Inflammatory macrophage (primary cell): ENCODE data around the gene DCUN1D4.
"Not testable (repeated sequence)": the region's sequence is repeated elsewhere in the genome, so short reads cannot be mapped to it uniquely, and the experiment has no call there.

Experiments used
- DNase-seq, 2 donors: peaks; one replicate each; pipeline ENCODE4 v3.0.0-alpha.2; 2020 to 2022

Gene DCUN1D4

GRCh38 chr4:51855270-51855669 lies 12.3 kb downstream of the DCUN1D4 start:
- no peak for DNase-seq

GRCh38 chr4:51855751-51856150 lies 12.8 kb downstream of the DCUN1D4 start:
- DNase-seq, result no peak

DNA sequence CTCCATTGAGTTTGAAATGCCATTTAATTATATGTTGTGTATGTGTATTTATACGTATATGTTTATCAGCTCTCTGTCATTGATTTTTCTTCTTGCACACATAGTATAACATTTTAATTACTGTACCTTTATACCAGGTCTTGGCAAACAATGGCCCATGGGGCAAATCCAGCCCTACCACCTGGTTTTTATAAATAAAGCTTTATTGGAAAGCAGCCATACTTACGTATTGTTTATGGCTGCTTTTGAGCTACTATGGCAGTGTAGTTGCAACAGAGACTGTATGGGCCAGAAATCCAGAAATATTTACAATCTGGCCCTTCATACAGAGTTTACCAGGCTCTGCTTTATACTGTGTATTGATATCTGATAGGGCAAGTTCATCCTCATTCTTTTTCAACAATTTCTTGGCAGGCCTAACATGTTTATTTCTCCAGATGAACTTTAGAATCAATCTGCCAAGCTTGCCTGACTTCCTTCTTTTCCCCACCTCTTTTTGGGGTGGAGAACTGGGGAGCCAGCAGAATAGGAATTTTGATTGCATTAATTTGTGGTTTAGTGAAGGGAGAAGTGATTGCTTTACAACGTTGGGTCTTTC lies 15.8 kb downstream of the DCUN1D4 start:
- DNase-seq, result peak; percentile 4 to 30

GRCh38 chr4:51859476-51860031 lies 16.6 kb downstream of the DCUN1D4 start:
- no peak for DNase-seq

DNA sequence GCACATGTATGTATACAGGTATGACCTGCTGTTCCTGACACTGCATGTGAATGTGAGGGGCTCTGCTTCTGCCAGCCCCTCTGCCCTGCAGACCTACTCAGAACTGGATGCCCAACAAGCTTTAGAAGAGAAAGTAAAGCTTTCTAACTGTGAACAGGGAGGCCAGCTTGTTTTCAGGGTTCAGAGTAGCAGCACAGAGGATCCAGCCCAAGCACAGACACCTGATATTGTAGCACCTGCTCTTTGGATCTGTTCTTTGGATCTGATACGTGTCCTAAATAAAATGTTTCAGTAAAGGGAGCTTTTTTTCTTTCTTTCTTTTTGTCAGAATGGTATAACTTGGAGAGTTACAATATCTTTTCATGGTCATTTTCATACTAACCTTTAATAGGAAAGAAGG lies 19.2 kb downstream of the DCUN1D4 start:
- DNase-seq, result no peak

GRCh38 chr4:51862781-51863180 lies 19.8 kb downstream of the DCUN1D4 start:
- DNase-seq, result no peak

- DNase-seq, result no peak
These were observed 22.8 kb downstream of the DCUN1D4 start for GRCh38 chr4:51865717-51866116.

DNA sequence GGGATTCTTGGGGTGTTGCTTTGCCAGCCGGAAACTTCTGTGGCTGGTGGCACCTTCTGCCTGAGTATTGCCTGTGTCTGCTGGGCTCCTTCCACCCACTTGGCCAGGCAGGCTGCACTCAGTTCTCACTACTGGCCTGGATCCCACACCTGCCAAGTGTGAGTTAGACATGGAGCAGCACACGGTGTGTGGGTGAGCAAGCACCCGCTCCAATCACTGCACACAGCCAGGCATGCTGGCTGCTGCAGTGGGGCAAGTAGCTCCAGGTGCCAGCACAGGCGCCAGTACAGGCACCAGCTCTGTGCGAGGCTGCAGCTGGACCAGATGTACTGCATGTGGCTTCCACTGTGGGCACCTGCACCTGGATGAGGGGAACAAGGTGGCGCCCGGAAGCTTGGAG lies 23.9 kb downstream of the DCUN1D4 start:
- DNase-seq, result no peak

DNA sequence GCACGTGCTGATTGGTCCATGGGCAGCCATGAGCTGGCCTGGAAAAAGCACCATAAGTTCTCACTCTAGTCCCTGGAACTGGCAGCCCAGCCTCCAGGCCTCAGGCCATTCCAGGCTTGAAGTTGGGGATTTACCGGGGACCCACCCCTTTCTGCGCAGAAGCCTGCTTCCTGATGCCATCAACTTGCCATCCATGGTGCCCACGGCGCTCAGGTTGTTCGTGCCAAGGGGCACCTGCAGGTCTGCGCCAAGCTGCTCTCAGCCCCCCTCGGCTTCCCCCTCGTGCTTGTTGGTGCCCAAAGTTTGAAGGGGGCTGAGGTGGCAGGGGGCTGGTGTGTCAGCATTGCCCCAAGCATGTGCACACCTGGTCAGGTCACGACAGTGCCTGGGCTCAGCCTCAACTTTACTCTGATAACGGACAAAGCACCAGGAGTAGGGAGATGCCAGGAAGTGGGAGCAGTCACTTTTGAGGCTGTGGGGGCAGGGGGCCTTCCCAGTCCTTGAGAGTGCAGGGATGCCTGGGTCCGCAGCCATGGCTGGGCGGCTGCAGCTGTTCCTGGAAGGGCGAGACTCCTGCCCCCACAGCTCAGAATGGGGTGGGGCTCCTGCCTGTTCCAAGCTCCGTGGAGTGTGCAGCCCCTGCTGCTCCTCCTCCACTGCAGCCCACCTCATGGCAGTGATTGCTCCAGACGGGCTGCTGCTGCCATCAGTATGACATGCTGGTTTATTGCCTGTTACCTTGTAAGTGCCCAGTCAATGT lies 24.9 kb downstream of the DCUN1D4 start:
- no peak for DNase-seq

GRCh38 chr4:51868449-51868847 lies 25.5 kb downstream of the DCUN1D4 start:
- no peak for DNase-seq

- no peak for DNase-seq
These were observed 27.7 kb downstream of the DCUN1D4 start for GRCh38 chr4:51870441-51871188.

DNA sequence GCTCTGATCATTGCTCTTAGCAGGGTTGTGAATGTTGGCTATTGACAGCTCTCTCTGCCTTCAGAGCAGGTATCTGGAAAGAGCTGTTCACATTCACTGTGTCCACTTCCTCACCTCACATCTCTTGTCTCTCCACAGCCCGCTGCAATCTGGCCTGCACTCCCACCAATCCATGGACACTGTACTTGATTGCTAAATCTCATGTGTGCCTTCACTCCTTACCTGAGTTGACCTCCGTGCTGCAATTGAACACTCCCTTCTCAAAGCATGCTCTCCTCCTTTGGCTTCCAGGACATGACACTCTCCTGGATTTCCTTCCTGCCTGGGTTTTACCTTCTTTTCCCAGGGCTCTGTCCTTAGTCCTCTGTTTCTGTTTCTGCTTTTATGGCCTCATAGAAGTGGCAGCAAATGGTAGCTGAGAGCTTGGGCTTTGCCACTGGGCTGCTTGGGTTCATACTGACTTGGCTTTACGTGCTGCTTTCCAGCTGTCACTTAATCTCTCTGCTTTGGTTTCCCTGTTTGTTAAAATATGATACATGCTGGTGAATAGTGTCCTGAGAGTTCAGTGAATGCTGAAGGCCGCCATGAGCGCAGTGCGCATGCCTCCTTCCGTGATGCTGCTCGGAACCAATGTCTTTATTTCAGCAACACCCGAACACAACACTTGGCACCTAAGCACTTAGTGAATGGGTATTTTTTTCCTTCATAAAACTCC lies 29.5 kb downstream of the DCUN1D4 start:
- no peak for DNase-seq

DNA sequence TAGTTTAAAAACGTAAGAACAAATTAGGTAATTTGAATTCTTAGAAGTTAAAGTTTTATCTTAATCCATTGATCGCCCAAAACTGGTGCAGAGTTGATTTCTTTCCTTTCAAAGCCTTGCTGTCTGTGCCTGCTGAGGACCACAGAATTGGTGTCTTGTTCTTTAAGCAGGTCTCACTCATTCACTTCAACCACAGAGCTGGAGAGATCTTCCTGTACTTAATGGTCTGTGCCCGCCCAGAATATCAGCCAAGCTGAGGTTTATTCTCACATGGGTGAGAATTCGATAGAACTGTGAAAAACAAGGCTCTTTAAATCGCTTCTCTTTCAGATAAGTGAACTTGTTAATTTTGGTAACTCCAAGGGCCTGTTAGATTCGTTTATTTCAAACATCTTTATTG lies 31.6 kb downstream of the DCUN1D4 start:
- no peak for DNase-seq

DNA sequence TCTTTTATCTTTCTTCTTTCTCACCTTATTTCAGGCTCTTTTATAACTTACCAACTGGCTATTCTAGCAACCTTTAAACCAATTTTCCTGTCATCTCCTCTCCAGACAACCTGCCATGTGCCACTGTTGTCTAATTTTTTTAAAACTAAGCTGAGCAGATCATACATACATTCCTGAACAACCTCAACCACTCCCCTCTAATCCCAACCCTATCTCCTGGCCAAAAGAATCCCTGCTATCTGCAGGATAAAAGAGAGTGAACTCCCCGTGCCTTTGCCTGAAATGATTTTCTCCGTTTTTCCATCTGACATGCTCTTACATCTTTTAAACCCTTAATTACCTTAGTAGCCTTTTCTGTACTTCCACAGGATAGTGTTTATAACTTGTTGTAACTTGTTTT lies 35.5 kb downstream of the DCUN1D4 start:
- no peak for DNase-seq

GRCh38 chr4:51880016-51880915 lies 37.3 kb downstream of the DCUN1D4 start:
- DNase-seq, result no peak

GRCh38 chr4:51884055-51884454 lies 41.1 kb downstream of the DCUN1D4 start:
- no peak for DNase-seq

- DNase-seq, result no peak
These were observed 41.7 kb downstream of the DCUN1D4 start for GRCh38 chr4:51884606-51885005.

DNA sequence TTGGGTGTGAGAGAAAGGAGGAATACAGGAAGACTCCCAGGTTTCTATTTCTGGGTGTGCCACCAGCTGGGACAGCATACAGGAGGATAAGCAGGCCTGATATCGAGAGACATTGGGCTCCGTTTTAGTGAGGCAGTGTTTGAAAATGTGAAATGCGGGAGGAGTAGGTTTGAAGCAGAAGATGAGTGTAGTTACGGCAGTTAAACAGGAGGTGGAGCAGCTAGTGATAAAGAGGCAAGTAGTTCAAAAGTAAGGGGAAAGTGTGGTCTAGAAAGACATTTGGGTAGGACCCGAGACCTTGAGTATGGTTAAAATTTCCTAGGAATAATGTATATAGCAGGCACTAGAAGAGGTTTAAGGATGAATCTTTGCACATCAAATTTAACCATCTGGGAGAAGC lies 42.4 kb downstream of the DCUN1D4 start:
- peak; percentile 4 to 6 for DNase-seq

DNA sequence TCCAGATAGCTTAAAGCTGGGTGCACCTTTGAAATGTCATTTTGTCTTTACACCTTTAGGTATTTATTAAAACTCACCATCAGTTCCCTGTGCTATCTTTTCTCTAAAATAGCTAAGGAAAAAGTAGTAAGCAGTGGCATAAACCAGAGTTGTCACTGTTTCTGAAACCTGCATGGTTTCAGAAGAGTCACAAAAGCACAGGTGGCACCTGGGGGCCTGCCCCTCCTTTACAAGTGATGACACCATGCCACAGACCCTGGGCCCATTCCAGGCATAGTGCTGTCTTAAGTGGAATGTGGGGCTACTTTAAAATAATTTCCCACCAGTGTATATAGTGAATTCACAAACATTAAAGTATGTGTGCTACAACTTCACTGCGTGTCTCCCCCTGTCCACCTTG lies 47.8 kb downstream of the DCUN1D4 start:
- DNase-seq, result no peak

- DNase-seq, result not testable (repeated sequence)
These were observed 50.4 kb downstream of the DCUN1D4 start for GRCh38 chr4:51893402-51893801.

DNA sequence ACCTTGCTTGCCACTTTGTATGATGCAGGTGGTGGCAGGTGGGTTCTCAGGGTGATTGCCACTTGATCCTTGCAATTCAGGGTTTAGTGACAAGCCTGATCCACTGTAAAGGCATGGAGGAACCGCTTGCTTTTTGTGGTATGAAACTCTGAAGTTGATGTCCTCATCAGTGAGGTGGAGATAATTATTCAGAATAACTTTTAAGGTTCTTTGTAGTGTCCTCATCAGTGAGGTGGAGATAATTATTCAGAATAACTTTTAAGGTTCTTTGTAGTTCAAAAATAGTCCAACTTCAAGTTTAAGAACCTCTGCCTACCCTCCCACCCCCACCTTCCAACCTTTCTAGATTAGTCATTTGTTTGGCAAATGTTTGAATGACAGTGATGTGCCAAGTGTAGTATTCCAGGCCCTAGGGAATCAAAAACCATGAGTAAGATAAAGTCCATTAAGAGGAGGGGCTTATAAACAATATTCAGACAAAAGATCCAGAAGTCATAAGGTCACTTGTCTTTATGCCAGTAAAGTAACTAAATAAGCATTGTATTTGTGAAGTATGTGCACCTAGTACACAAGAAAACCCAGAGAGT lies 51.2 kb downstream of the DCUN1D4 start:
- no peak for DNase-seq
